ENCODE measurements around the gene DZIP1.

Gene DZIP1

DNA sequence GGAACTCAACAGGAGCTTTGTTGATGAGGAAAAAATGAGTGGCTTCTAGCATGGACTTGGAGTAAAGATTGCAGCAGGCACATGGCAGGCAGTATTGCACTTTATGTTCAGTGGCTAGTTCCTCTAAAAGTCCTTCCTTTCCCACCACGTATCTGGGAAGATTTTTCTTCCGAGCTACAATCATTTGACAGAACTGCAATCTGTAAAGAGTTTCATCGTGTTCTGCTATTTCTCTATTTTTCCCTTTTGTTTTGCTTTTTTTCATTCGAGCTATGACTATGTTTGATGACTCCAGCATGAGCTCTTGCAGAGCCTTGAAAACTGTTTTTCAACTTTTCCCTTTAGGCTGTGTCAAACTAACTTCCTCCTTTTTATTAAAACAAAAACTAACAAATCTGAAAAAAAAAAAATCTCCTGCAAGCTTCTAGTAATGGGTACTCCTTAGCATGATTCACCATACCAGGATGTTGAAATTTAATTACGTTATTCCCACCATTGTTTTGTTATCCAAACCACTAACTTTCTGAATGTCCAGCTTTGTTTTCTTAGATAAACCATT lies 79.7 kb downstream of the DZIP1 start:
- peak; percentile 93 for DNase-seq (ENCODE audit: low read depth)
- no peak overlapping the region for H3K4me3 ChIP-seq (replicated peaks; ENCODE audit: low read depth, low read length)
- TF ChIP-seq, protein P1, sequence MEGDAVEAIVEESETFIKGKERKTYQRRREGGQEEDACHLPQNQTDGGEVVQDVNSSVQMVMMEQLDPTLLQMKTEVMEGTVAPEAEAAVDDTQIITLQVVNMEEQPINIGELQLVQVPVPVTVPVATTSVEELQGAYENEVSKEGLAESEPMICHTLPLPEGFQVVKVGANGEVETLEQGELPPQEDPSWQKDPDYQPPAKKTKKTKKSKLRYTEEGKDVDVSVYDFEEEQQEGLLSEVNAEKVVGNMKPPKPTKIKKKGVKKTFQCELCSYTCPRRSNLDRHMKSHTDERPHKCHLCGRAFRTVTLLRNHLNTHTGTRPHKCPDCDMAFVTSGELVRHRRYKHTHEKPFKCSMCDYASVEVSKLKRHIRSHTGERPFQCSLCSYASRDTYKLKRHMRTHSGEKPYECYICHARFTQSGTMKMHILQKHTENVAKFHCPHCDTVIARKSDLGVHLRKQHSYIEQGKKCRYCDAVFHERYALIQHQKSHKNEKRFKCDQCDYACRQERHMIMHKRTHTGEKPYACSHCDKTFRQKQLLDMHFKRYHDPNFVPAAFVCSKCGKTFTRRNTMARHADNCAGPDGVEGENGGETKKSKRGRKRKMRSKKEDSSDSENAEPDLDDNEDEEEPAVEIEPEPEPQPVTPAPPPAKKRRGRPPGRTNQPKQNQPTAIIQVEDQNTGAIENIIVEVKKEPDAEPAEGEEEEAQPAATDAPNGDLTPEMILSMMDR (IDR thresholded peaks at IDR 0.05; ENCODE audit: low read length, missing control alignments), result no peak

DNA sequence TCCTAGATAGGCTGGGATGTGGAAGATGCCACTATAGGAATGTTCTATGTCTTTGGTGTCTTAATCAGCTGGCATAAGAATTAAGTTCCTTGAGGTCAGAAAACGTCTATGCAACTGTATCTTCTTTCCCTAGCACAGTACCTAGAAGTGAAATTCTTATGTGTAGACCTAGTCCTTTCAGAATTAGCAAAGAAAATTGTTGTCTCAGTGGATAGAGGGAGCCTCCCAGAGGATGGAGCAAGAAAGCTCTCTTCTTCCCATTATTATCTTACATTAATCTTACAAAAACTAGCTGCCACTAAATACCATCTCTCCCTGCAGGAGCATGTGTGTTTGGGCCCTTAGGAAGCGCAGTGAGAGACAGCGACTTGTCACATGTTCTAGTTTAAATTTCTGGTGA lies 80.4 kb downstream of the DZIP1 start:
- peak; percentile 46 for DNase-seq (ENCODE audit: low read depth)
- no peak overlapping the region for H3K4me3 ChIP-seq (replicated peaks; ENCODE audit: low read depth, low read length)
- TF ChIP-seq, protein P1 (IDR thresholded peaks at IDR 0.05; ENCODE audit: low read length, missing control alignments), result peak; percentile 25

DNA sequence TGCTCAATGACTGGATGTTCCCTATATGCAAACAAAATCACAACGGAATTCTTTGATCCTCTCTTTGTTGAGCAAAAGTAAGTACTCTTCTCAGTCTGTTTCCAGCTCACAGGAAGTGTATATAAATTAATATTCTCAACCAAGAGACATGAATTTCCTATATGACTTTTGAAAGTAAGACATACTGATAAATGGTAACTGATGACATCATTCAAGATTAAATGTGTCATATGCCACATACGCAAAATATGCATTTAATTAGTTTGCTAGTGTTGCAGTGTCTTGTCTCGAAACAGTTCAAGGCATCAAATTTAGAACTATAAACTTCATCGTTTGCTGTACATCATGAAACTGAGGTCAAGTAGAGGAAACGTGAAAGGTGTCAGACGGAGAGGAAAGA lies 84.1 kb downstream of the DZIP1 start:
- TF ChIP-seq, protein P1 (IDR thresholded peaks at IDR 0.05; ENCODE audit: low read length, missing control alignments), result no peak
- H3K4me3 ChIP-seq (replicated peaks; ENCODE audit: low read depth, low read length), result no peak overlapping the region
- no peak for DNase-seq (ENCODE audit: low read depth)

DNA sequence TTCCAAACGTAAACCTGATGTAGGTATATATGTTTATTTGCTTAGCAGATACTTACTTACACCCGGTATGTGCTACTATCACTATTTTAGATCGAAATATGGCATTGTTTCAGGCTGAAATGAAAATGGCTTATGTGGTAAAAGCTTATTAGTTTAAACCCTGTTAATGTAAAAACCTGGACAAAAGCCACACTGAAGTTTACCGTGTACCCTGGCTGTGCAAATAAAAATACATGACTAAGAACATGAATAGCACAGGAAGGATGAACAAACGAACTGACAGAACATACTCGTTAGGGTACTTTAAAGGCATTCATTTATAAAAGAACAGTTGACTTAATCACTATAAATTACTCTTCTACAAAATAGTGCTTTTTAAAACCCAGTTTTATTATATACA lies 85.4 kb downstream of the DZIP1 start:
- TF ChIP-seq, protein P1 (IDR thresholded peaks at IDR 0.05; ENCODE audit: low read length, missing control alignments), result no peak
- DNase-seq (ENCODE audit: low read depth), result no peak
- H3K4me3 ChIP-seq (replicated peaks; ENCODE audit: low read depth, low read length), result no peak overlapping the region

DNA sequence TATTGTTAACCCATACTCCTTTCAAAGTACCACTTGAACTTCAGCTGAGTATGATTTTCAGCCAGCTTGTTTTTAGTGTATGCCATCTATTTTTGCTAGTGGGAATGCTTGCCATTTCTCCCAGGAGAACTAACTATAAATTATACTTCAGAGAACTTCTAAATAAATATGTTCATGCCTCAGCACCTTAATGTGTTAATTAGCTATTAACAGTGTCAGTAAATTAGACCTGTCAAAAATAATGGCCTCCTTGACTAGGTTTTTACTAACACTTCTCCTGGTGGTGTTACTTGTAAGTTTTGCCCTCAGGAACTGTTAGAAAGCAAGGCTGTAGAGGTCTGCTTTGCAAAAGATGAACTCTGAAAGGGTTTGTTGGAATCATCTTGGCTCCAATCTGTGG lies 87.5 kb downstream of the DZIP1 start:
- no peak for DNase-seq (ENCODE audit: low read depth)
- TF ChIP-seq, protein P1 (IDR thresholded peaks at IDR 0.05; ENCODE audit: low read length, missing control alignments), result no peak
- no peak overlapping the region for H3K4me3 ChIP-seq (replicated peaks; ENCODE audit: low read depth, low read length)

DNA sequence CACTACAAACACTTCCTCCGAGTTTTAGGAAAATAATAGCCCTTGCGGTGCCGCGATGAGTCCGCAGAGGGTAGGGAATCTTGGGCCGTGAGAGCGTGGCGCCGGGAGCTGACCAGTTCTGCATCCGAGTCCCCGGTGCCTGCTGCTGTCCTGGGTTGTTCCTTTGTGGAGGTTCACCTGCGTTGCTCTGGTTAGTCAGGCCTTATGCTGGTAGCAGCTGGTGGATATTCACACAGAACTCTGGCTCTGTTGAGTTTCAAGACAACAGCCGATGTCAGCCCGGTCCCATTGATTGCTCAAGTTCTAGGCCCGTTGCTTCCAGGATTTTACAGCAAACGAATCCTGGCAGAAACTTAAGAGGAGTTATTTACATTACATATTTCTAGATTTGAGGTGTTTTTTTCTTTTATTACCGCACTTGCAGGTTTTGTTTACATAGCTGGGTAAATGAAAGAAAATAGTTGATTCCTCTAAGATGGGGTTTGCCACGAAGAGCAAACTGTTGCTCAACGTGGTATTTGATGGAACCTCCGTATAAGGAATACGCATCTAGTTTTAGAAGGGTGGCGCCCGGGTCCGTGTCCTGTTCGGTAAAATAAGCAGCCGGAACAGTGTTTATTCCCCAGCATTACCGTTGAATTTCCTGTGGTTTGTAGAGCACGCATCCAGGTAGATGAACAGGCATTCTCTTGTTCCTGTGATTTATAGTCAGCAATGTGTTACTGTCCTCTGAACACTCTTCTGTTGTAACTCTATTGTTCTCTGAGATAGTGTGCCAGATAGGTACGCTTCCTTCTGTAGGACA lies 90.7 kb downstream of the DZIP1 start:
- no peak overlapping the region for H3K4me3 ChIP-seq (replicated peaks; ENCODE audit: low read depth, low read length)
- no peak for DNase-seq (ENCODE audit: low read depth)
- TF ChIP-seq, protein P1 (IDR thresholded peaks at IDR 0.05; ENCODE audit: low read length, missing control alignments), result no peak

Data from fibroblast of pulmonary artery (primary cell).